HepG2 (cell line): Measurements from ENCODE around the gene PYCARD. TPM values are rescaled to one million over a fixed set of nuclear protein-coding genes. Genes with fewer than 3 reads are reported as not detected.

Experiments
- ATM ChIP-seq: fragments of 450-650 bp; IDR thresholded peaks from 2 replicates; pipeline ENCODE4 v1.7.1; 2017; ENCODE audit warnings: mild to moderate bottlenecking, borderline replicate concordance
- FOXK1 ChIP-seq: sonication (generic); formaldehyde crosslinking; IDR thresholded peaks from 2 replicates; pipeline ENCODE4 v1.4.0; 2020; ENCODE audit warnings: low read depth, missing genetic modification reagents, borderline replicate concordance
- SNAPC4 ChIP-seq: sonication (generic); formaldehyde crosslinking; IDR thresholded peaks from 2 replicates; pipeline ENCODE4 v1.4.0; 2020; ENCODE audit warnings: mild to moderate bottlenecking, missing genetic modification reagents
- ZBTB2 ChIP-seq: sonication (generic); formaldehyde crosslinking; IDR thresholded peaks from 2 replicates; pipeline ENCODE4 v1.8.0; 2022; ENCODE audit warnings: low read depth, missing genetic modification reagents
- ZFP82 ChIP-seq: sonication (generic); formaldehyde crosslinking; IDR thresholded peaks from 2 replicates; pipeline ENCODE4 v1.5.1; 2020; ENCODE audit warnings: mild to moderate bottlenecking, missing genetic modification reagents, borderline replicate concordance
- ZNF124 ChIP-seq: sonication (generic); formaldehyde crosslinking; IDR thresholded peaks from 2 replicates; pipeline ENCODE4 v1.4.0; 2020; ENCODE audit warnings: missing genetic modification reagents
- ZNF572 ChIP-seq: sonication (generic); formaldehyde crosslinking; IDR thresholded peaks from 2 replicates; pipeline ENCODE4 v1.5.1; 2020; ENCODE audit warnings: mild to moderate bottlenecking, missing genetic modification reagents
- ZNF609 ChIP-seq: sonication (generic); formaldehyde crosslinking; IDR thresholded peaks from 2 replicates; pipeline ENCODE4 v1.4.0; 2020; ENCODE audit warnings: mild to moderate bottlenecking, missing genetic modification reagents, borderline replicate concordance
- ZNF761 ChIP-seq: sonication (generic); formaldehyde crosslinking; conservative IDR thresholded peaks from 2 replicates; pipeline ENCODE4 v1.4.0; 2020; ENCODE audit warnings: mild to moderate bottlenecking, missing genetic modification reagents
- polyA plus RNA-seq, 8 experiments: library from polyadenylated mRNA; depleted of rRNA in 3 of 8; stranded (reverse) in 7 of 8; unstranded in 1 of 8; fragments of >200 nt; fragmentation: Illumina TruSeq in 4 of 8; extraction: Trizol in 4 of 8; gene quantifications; 2 replicates each; pipeline versions ENCODE4 v1.2.1 to v1.2.3, GENCODE V29; 2011 to 2016; ENCODE audit warnings: low read depth in 4 of 8, missing spikeins in 1 of 8, mixed read lengths in 1 of 8; ENCODE audit not compliant: insufficient read depth in 1 of 8
- total RNA-seq, 5 experiments: library from RNA; depleted of rRNA; stranded (reverse); fragments of >200 nt; fragmentation: Illumina TruSeq; extraction: Trizol; gene quantifications; 2 replicates each; pipeline ENCODE4 v1.2.3, GENCODE V29; 2016; ENCODE audit warnings: low read depth in 1 of 5
- TF ChIP-seq, protein P1 (sequence below): sonication (generic); formaldehyde crosslinking; IDR thresholded peaks from 2 replicates; pipeline ENCODE4 v1.4.0; 2020; ENCODE audit warnings: mild to moderate bottlenecking, low read depth, missing genetic modification reagents

Gene PYCARD
- total and polyA plus RNA-seq, 2 of the 13 experiments (the other 11 are each of a cell fraction or from before 2014, with no cell fraction given) = 4.8 to 9.2 TPM

DNA sequence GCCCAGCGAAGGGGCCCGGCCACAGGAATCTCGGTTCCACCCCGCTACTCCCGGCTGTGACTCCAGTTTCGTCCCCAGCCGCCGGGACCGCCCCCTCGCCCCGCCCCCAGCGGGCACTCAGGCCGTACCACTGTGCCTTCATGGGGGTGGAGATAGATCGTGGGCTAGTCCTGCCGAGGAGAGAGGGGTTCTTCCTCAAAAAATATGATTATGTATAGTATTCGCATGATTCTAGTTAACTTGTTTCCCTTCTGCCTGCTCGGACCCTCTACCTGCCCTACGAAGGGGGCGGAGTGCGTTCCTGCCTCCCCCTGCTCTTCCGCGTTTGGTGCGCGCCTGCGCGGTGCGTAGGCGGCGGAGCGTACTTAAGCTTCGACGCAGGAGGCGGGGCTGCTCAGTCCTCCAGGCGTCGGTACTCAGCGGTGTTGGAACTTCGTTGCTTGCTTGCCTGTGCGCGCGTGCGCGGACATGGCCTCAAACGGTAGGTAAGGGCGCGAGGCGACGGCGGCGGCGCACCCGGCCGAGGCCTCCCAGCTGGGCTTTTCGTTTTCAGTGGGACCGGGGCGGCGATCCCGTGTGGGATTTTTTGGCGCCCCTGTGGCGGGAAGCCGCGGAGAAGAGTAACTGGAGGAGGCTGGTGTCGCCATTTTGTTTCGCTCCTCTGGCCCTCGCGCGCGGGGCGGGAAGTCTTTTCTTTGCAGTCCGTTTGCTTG lies 22.7 kb downstream of the PYCARD start, which contains the start of gene FUS (continued):
- peak; percentile 90 for TF ChIP-seq SNAPC4
- TF ChIP-seq, protein P1, sequence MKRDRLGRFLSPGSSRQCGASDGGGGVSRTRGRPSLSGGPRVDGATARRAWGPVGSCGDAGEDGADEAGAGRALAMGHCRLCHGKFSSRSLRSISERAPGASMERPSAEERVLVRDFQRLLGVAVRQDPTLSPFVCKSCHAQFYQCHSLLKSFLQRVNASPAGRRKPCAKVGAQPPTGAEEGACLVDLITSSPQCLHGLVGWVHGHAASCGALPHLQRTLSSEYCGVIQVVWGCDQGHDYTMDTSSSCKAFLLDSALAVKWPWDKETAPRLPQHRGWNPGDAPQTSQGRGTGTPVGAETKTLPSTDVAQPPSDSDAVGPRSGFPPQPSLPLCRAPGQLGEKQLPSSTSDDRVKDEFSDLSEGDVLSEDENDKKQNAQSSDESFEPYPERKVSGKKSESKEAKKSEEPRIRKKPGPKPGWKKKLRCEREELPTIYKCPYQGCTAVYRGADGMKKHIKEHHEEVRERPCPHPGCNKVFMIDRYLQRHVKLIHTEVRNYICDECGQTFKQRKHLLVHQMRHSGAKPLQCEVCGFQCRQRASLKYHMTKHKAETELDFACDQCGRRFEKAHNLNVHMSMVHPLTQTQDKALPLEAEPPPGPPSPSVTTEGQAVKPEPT (CRISPR knock-in tag) = peak; percentile 94
- no peak for TF ChIP-seq ATM
- TF ChIP-seq ZNF761 = peak; percentile 90
- TF ChIP-seq ZNF572 = peak; percentile 98
- TF ChIP-seq ZNF124 = peak; percentile 89; the same call in 1 of the 2 replicates
- peak; percentile 85 for TF ChIP-seq FOXK1 (CRISPR knock-in tag)
- peak; percentile 84 for TF ChIP-seq ZBTB2
- peak; percentile 42 for TF ChIP-seq ZNF609 (CRISPR knock-in tag)
- peak; percentile 77; the same call in 1 of the 2 replicates for TF ChIP-seq ZFP82
